K562 (cell line): Measurements from ENCODE around the gene FMN1. TPM values are rescaled to one million over a fixed set of nuclear protein-coding genes. Genes with fewer than 3 reads are reported as not detected.

Experiments
- ATAC-seq: fragments of 200-7000 bp; cut with Tn5 transposase; 3 replicates; pipeline ENCODE4 v1.9.1; 2020; ENCODE audit warnings: moderate library complexity
- BruUV-seq: library from RNA; stranded (reverse); fragments of 400-500 nt; replicated peaks from 2 replicates; lab custom pipeline; 2021; lab: Mats Ljungman, UMichigan
- CTCF ChIA-PET: fragments of 300-600 bp; formaldehyde crosslinking; extraction: SDS; loops from one replicate; lab custom pipeline; 2021; ENCODE audit warnings: low intra/inter-chr PET ratio; lab: Yijun Ruan, JAX
- POLR2A ChIA-PET: fragments of 300-600, 350-650 bp; sonication (Branson Sonifier 250); formaldehyde crosslinking; extraction: SDS; loops from one replicate; lab custom pipeline; 2021; ENCODE audit warnings: antibody characterized with exemption, inconsistent platforms; lab: Yijun Ruan, JAX
- DNase-seq, 4 experiments: peaks; one replicate each; pipeline versions ENCODE4 v3.0.0 to v3.0.0-alpha.2; 2011 to 2018; ENCODE audit warnings: low spot score in 3 of 4, mixed read lengths in 3 of 4; ENCODE audit errors: extremely low read depth in 1 of 4
- FAIRE-seq: peaks from 2 replicates; lab custom pipeline; 2011; peaks lifted over from hg19 to GRCh38; lab: Jason Lieb, UNC
- H2AFZ ChIP-seq: 2 replicates; pipeline ENCODE4 v1.6.0; 2011; ENCODE audit warnings: low read depth, low read length, control low read depth, inconsistent platforms
- H3K27ac ChIP-seq: fragments of 200-600 bp; 3 replicates; pipeline ENCODE4 v1.8.0; 2011; ENCODE audit warnings: low read depth, mild to moderate bottlenecking, control low read depth, inconsistent platforms, low read length, moderate library complexity, mixed read lengths; ENCODE audit errors: extremely low read depth
- H3K27me3 ChIP-seq, 2 experiments: fragments of 300-600 bp in 1 of 2; 2 replicates in 1 of 2; 3 replicates in 1 of 2; pipeline versions ENCODE4 v1.6.0 to v1.8.0; 2011; ENCODE audit warnings: inconsistent platforms in 2 of 2, low read length in 2 of 2, mild to moderate bottlenecking in 1 of 2, mixed read lengths in 1 of 2, moderate library complexity in 1 of 2; ENCODE audit not compliant: control insufficient read depth in 2 of 2, insufficient read depth in 2 of 2
- H3K36me3 ChIP-seq: fragments of 300-600 bp; 3 replicates; pipeline ENCODE4 v1.8.0; 2011; ENCODE audit warnings: mild to moderate bottlenecking, low read length, inconsistent platforms; ENCODE audit not compliant: control insufficient read depth, insufficient read depth
- H3K4me1 ChIP-seq, 2 experiments: fragments of 200-600 bp in 1 of 2; replicated peaks in 1 of 2; 2 replicates in 1 of 2; 3 replicates in 1 of 2; pipeline versions ENCODE4 v1.5.1 to v1.8.0; 2011; ENCODE audit warnings: inconsistent platforms in 2 of 2, low read length in 2 of 2, mild to moderate bottlenecking in 1 of 2, mixed read lengths in 1 of 2, moderate library complexity in 1 of 2; ENCODE audit not compliant: control insufficient read depth in 2 of 2, insufficient read depth in 2 of 2
- H3K4me2 ChIP-seq: 2 replicates; pipeline ENCODE4 v1.6.1; 2011; ENCODE audit warnings: low read length, control low read depth, inconsistent platforms, mixed read lengths; ENCODE audit not compliant: insufficient read depth
- H3K4me3 ChIP-seq: fragments of 200-600 bp; sonication (generic), shearing (Covaris generic); 2 replicates; pipeline ENCODE4 v1.5.1; 2016; ENCODE audit warnings: control low read depth, inconsistent platforms
- H3K79me2 ChIP-seq: fragments of 200-600 bp; 3 replicates; pipeline ENCODE4 v1.8.0; 2011; ENCODE audit warnings: low read length, inconsistent platforms; ENCODE audit not compliant: control insufficient read depth, insufficient read depth
- H3K9ac ChIP-seq, 2 experiments: 2 replicates each; pipeline versions ENCODE4 v1.6.0 to v1.6.1; 2011; ENCODE audit warnings: low read depth in 2 of 2, low read length in 2 of 2, control low read depth in 1 of 2, inconsistent platforms in 1 of 2, mild to moderate bottlenecking in 1 of 2, mixed read lengths in 1 of 2; ENCODE audit not compliant: insufficient read depth in 1 of 2
- H3K9me1 ChIP-seq: one replicate; pipeline ENCODE4 v1.6.0; 2011; ENCODE audit warnings: inconsistent platforms, mild to moderate bottlenecking, low read length, moderate library complexity; ENCODE audit not compliant: control insufficient read depth, insufficient read depth
- H3K9me3 ChIP-seq: replicated peaks from 2 replicates; pipeline ENCODE4 v1.5.1; 2011; ENCODE audit warnings: low read depth, low read length, inconsistent platforms; ENCODE audit not compliant: control insufficient read depth, insufficient read depth
- H4K20me1 ChIP-seq: replicated peaks from 2 replicates; pipeline ENCODE4 v1.6.1; 2011; ENCODE audit warnings: low read length, inconsistent platforms, mixed read lengths; ENCODE audit not compliant: control insufficient read depth, insufficient read depth
- MAFG ChIP-seq: fragments of 450-650 bp; conservative IDR thresholded peaks from 2 replicates; pipeline ENCODE4 v1.6.1; 2016; ENCODE audit warnings: missing genetic modification characterization, missing compliant biosample characterization
- MCM2 ChIP-seq: fragments of 450-650 bp; IDR thresholded peaks from 2 replicates; pipeline ENCODE4 v1.6.1; 2017; ENCODE audit warnings: low read depth, mild to moderate bottlenecking
- MYBL2 ChIP-seq, 2 experiments: fragments of 450-650 bp in 1 of 2; sonication (generic) in 1 of 2; formaldehyde crosslinking in 1 of 2; IDR thresholded peaks; 2 replicates each; pipeline versions ENCODE4 v1.6.1 to v1.8.1; 2017 to 2022; ENCODE audit warnings: borderline replicate concordance in 1 of 2, inconsistent platforms in 1 of 2, low read depth in 1 of 2, mild to moderate bottlenecking in 1 of 2, missing genetic modification reagents in 1 of 2, moderate library complexity in 1 of 2
- NEUROD1 ChIP-seq: fragments of 150-350 bp; IDR thresholded peaks from 2 replicates; pipeline ENCODE4 v1.6.1; 2014; ENCODE audit warnings: borderline replicate concordance, low read length, low read depth; ENCODE audit not compliant: partially characterized antibody
- SRSF9 ChIP-seq: fragments of 200-400 bp; formaldehyde crosslinking; IDR thresholded peaks from 2 replicates; pipeline ENCODE4 v1.6.1; 2017; ENCODE audit warnings: low read depth, low read length, borderline replicate concordance
- ZKSCAN3 ChIP-seq: fragments of 250-450 bp; sonication (Bioruptor Pico); IDR thresholded peaks from 2 replicates; pipeline ENCODE4 v1.4.0; 2020
- ZNF277 ChIP-seq: fragments of 250-450 bp; sonication (Bioruptor Pico); IDR thresholded peaks from 2 replicates; pipeline ENCODE4 v1.8.0; 2022; ENCODE audit warnings: inconsistent platforms, mild to moderate bottlenecking, moderate library complexity, borderline replicate concordance
- WGBS: fragments of 100-300 bp; shearing (Covaris generic); methylation state at CpG from one replicate; pipeline ENCODE4 v1.1.6; 2016; ENCODE audit warnings: low coverage, mixed read lengths; ENCODE audit not compliant: insufficient coverage; ENCODE audit errors: missing lambda C conversion rate; 5-methylcytosine and 5-hydroxymethylcytosine counted together
- in situ Hi-C: fragments of 300-500 bp; cut with MboI; formaldehyde crosslinking; loops from 4 replicates; pipeline ENCODE4 v1.15.0; 2018; ENCODE audit warnings: inconsistent platforms, mixed read lengths
- intact Hi-C: fragments of 100-400 bp; cut with micrococcal nuclease; formaldehyde crosslinking; loops from 2 replicates; pipeline ENCODE4 v1.14.2; 2022
- polyA plus RNA-seq, 8 experiments: library from polyadenylated mRNA; depleted of rRNA in 4 of 8; stranded (reverse) in 5 of 8; unstranded in 3 of 8; fragments of >200 nt; fragmentation: Nextera tagmentation in 2 of 8; fragmentation: Illumina TruSeq in 1 of 8; extraction: Ambion mirVana in 2 of 8; extraction: Trizol in 1 of 8; gene quantifications; 2 replicates each; pipeline versions ENCODE4 v1.2.1 to v1.2.3, GENCODE V29; 2011 to 2014; ENCODE audit warnings: inconsistent platforms in 1 of 8, missing spikeins in 1 of 8
- total RNA-seq, 7 experiments: library from RNA; depleted of rRNA in 6 of 7; stranded (reverse); fragments of >200 nt in 6 of 7; fragmentation: Illumina TruSeq in 2 of 7; extraction: Trizol in 2 of 7; gene quantifications; 2 replicates each; pipeline versions ENCODE4 v1.2.1 to v1.2.3, GENCODE V29; 2011 to 2021; ENCODE audit warnings: low replicate concordance in 1 of 7
- TF ChIP-seq, protein P1 (sequence below): fragments of 450-650 bp; IDR thresholded peaks from 2 replicates; pipeline ENCODE4 v1.6.1; 2016
- TF ChIP-seq, protein P2 (sequence below), 2 experiments: IDR thresholded peaks; 2 replicates each; pipeline ENCODE4 v1.6.1; 2011; ENCODE audit warnings: borderline replicate concordance in 1 of 2, control low read depth in 1 of 2, low read depth in 1 of 2, low read length in 1 of 2, mild to moderate bottlenecking in 1 of 2, mixed read lengths in 1 of 2, moderate library complexity in 1 of 2; ENCODE audit not compliant: insufficient read depth in 1 of 2, insufficient read length in 1 of 2, poor library complexity in 1 of 2, severe bottlenecking in 1 of 2; ENCODE audit errors: extremely low read depth in 1 of 2

FMN1 gene
- total and polyA plus RNA-seq, 9 of the 15 experiments (the other 6 are each of a cell fraction or from before 2014, with no cell fraction given), result 0.03 to 0.07 (median 0.04) TPM; not detected in 6

- in situ Hi-C loops, result no loop called here
- ChIA-PET POLR2A (no interaction called here), CTCF (no interaction called here)
- Histone ChIP-seq H4K20me1 (no peaks in the 10 kb centered on the region), H3K9me3 (no peaks in the 10 kb centered on the region), H3K27ac (no peak overlapping the region), H3K9ac (no peak overlapping the region), H3K4me2 (no peak overlapping the region), H3K4me1 (no peaks in the 10 kb centered on the region), H3K36me3 (no peaks in the 10 kb centered on the region), H3K4me3 (no peak overlapping the region), H3K9me1 (no peaks in the 10 kb centered on the region), H2AFZ (no peak overlapping the region), H3K27me3 (peaks cover 0 to 11% of the 10 kb centered on the region in 2 experiments; a peak in 3 of 5 replicates), H3K79me2 (no peaks in the 10 kb centered on the region)
- WGBS, result 0% methylated on average over 1 of the region's 1 CpG
- FAIRE-seq, result no peak
- intact Hi-C loops, result no loop called here
- no TSS peak for BruUV-seq
- DNase-seq, result no peak
- TF ChIP-seq ZKSCAN3, result no peak
- TF ChIP-seq ZNF277 (CRISPR knock-in tag), result no peak
- TF ChIP-seq NEUROD1, result no peak
- no peak for TF ChIP-seq MAFG (tag)
- no peak for TF ChIP-seq MYBL2 (IDR thresholded peaks at IDR 0.05; ENCODE audit: low read depth)
- no peak for TF ChIP-seq MYBL2 (CRISPR knock-in tag; IDR thresholded peaks at IDR 0.05; ENCODE audit: borderline replicate concordance)
- TF ChIP-seq, protein P1, sequence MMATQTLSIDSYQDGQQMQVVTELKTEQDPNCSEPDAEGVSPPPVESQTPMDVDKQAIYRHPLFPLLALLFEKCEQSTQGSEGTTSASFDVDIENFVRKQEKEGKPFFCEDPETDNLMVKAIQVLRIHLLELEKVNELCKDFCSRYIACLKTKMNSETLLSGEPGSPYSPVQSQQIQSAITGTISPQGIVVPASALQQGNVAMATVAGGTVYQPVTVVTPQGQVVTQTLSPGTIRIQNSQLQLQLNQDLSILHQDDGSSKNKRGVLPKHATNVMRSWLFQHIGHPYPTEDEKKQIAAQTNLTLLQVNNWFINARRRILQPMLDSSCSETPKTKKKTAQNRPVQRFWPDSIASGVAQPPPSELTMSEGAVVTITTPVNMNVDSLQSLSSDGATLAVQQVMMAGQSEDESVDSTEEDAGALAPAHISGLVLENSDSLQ, result no peak
- TF ChIP-seq, protein P2, sequence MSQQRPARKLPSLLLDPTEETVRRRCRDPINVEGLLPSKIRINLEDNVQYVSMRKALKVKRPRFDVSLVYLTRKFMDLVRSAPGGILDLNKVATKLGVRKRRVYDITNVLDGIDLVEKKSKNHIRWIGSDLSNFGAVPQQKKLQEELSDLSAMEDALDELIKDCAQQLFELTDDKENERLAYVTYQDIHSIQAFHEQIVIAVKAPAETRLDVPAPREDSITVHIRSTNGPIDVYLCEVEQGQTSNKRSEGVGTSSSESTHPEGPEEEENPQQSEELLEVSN (IDR thresholded peaks at IDR 0.05; ENCODE audit: borderline replicate concordance in 1 of 2, extremely low read depth in 1 of 2, insufficient read depth in 1 of 2, insufficient read length in 1 of 2, low read depth in 1 of 2, low read length in 1 of 2, poor library complexity in 1 of 2, severe bottlenecking in 1 of 2), result no peak
- no peak for TF ChIP-seq MCM2
- no peak for TF ChIP-seq SRSF9
- no peak for ATAC-seq
Observed at GRCh38 chr15:33158366-33158765, 36.1 kb downstream of the FMN1 start.
